ENCODE results near the gene FGFBP3. TPM values are rescaled to one million over a fixed set of nuclear protein-coding genes. Genes with fewer than 3 reads are reported as not detected.

FGFBP3 gene
- total RNA-seq: 1 to 10 TPM in 2 of 4 donors, not detected in 2; 1.2 TPM

- intact Hi-C loops (cut with DNase I; ENCODE audit: low total_unique reads): no loop called here
- Histone ChIP-seq H3K27me3 (no peaks in the 10 kb centered on the region), H3K9me3 (no peaks in the 10 kb centered on the region), H3K36me3 (no peaks in the 10 kb centered on the region), H3K4me3 (peak within 1 kb of the TSS; percentile 31 to 83), H3K27ac (peak within 1 kb of the TSS; percentile 53 to 68), H3K4me1 (no peaks in the 10 kb centered on the region)
- no peak for TF ChIP-seq POLR2A (IDR thresholded peaks at IDR 0.05)
- no peak for TF ChIP-seq CTCF (IDR thresholded peaks at IDR 0.05)
- peak in 1 of 2 donors; percentile 31 for DNase-seq
Observed at GRCh38 chr10:91909117-91909677, at the start of gene FGFBP3. Gene FGFBP3, minus strand, starts transcription at chr10:91909486. Its CDS starts 517 bp downstream, at chr10:91908969.

- intact Hi-C loops (cut with DNase I; ENCODE audit: low total_unique reads): no loop called here
- Histone ChIP-seq H3K36me3 (no peaks in the 10 kb centered on the region), H3K9me3 (no peaks in the 10 kb centered on the region), H3K27me3 (no peaks in the 10 kb centered on the region), H3K4me1 (no peaks in the 10 kb centered on the region), H3K4me3 (no peak overlapping the region), H3K27ac (no peak overlapping the region)
- no peak for DNase-seq
- no peak for TF ChIP-seq CTCF (IDR thresholded peaks at IDR 0.05)
- TF ChIP-seq POLR2A (IDR thresholded peaks at IDR 0.05): no peak
Observed at GRCh38 chr10:91957091-91957490, 47.8 kb upstream of the FGFBP3 start.

- Histone ChIP-seq H3K4me3 (no peak overlapping the region), H3K9me3 (no peaks in the 10 kb centered on the region), H3K4me1 (no peaks in the 10 kb centered on the region), H3K27ac (no peak overlapping the region), H3K27me3 (no peaks in the 10 kb centered on the region), H3K36me3 (no peaks in the 10 kb centered on the region)
- DNase-seq: no peak
- no peak for TF ChIP-seq CTCF (IDR thresholded peaks at IDR 0.05)
- intact Hi-C loops (cut with DNase I; ENCODE audit: low total_unique reads): no loop called here
Observed at GRCh38 chr10:91955114-91955513, 45.8 kb upstream of the FGFBP3 start.

GRCh38 chr10:91953600-91954160 lies 44.4 kb upstream of the FGFBP3 start:
- H3K27ac ChIP-seq: no peak overlapping the region
- H3K27me3 ChIP-seq: no peaks in the 10 kb centered on the region
- TF ChIP-seq CTCF (IDR thresholded peaks at IDR 0.05) (no peak), POLR2A (IDR thresholded peaks at IDR 0.05) (no peak)
- DNase-seq: no peak
- intact Hi-C loops (cut with DNase I; ENCODE audit: low total_unique reads): no loop called here
- H3K4me1 ChIP-seq: no peaks in the 10 kb centered on the region
- no peaks in the 10 kb centered on the region for H3K36me3 ChIP-seq
- no peaks in the 10 kb centered on the region for H3K9me3 ChIP-seq
- H3K4me3 ChIP-seq: no peak overlapping the region

- Histone ChIP-seq H3K9me3 (no peaks in the 10 kb centered on the region), H3K36me3 (no peaks in the 10 kb centered on the region), H3K27ac (no peak overlapping the region), H3K4me1 (no peaks in the 10 kb centered on the region), H3K27me3 (no peaks in the 10 kb centered on the region), H3K4me3 (no peak overlapping the region)
- TF ChIP-seq CTCF (IDR thresholded peaks at IDR 0.05) (no peak), POLR2A (IDR thresholded peaks at IDR 0.05) (no peak)
- DNase-seq: no peak
- intact Hi-C loops (cut with DNase I; ENCODE audit: low total_unique reads): no loop called here
Observed at GRCh38 chr10:91944880-91945630, 35.8 kb upstream of the FGFBP3 start.
